ENCODE data around the gene ASRGL1.

Gene ASRGL1

GRCh38 chr11:62419314-62419929 lies 82.2 kb downstream of the ASRGL1 start:
- no peak for DNase-seq

GRCh38 chr11:62419943-62420342 lies 82.7 kb downstream of the ASRGL1 start:
- no peak for DNase-seq

GRCh38 chr11:62420882-62421281 lies 83.6 kb downstream of the ASRGL1 start:
- no peak for DNase-seq

- DNase-seq = no peak
Observed at GRCh38 chr11:62421996-62422395, 84.7 kb downstream of the ASRGL1 start.

- no peak for DNase-seq
Observed at GRCh38 chr11:62423012-62423411, 85.8 kb downstream of the ASRGL1 start.

GRCh38 chr11:62427630-62428233 lies 90.5 kb downstream of the ASRGL1 start:
- no peak for DNase-seq

- DNase-seq = no peak
Observed at GRCh38 chr11:62428871-62429560, 91.8 kb downstream of the ASRGL1 start.

- no peak for DNase-seq
Observed at GRCh38 chr11:62430425-62430824, 93.2 kb downstream of the ASRGL1 start.

- DNase-seq = no peak
Observed at GRCh38 chr11:62431171-62431901, 94.1 kb downstream of the ASRGL1 start.

- no peak for DNase-seq
Observed at GRCh38 chr11:62432695-62433094, 95.4 kb downstream of the ASRGL1 start.

- no peak for DNase-seq
Observed at GRCh38 chr11:62433141-62433903, 96.1 kb downstream of the ASRGL1 start.

- DNase-seq = no peak
Observed at GRCh38 chr11:62433904-62434276, 96.6 kb downstream of the ASRGL1 start.

- DNase-seq = no peak
Observed at GRCh38 chr11:62435846-62436660, 98.8 kb downstream of the ASRGL1 start.

- no peak for DNase-seq
Observed at GRCh38 chr11:62437616-62438015, 100.4 kb downstream of the ASRGL1 start.

GRCh38 chr11:62438641-62439040 lies 101.4 kb downstream of the ASRGL1 start:
- DNase-seq = no peak

- no peak for DNase-seq
Observed at GRCh38 chr11:62439785-62440602, 102.7 kb downstream of the ASRGL1 start.
